ENCODE measurements around the gene CWC27. TPM values are rescaled to one million over a fixed set of nuclear protein-coding genes. Genes with fewer than 3 reads are reported as not detected.

Gene CWC27
- total and polyA plus RNA-seq, 9 of the 15 experiments (the other 6 are each of a cell fraction or from before 2014, with no cell fraction given), result 19.7 to 49.3 (median 38.3) TPM

- TF ChIP-seq DMBX1 (CRISPR knock-in tag; IDR thresholded peaks at IDR 0.05; ENCODE audit: borderline replicate concordance) (peak; percentile 63; the same call in 1 of the 2 replicates), GABPA (tag; conservative IDR thresholded peaks at IDR 0.05; ENCODE audit: low read depth) (peak; percentile 72), HEY1 (CRISPR knock-in tag; IDR thresholded peaks at IDR 0.05; ENCODE audit: borderline replicate concordance) (no peak), RBBP5 (IDR thresholded peaks at IDR 0.05; ENCODE audit: borderline replicate concordance, insufficient read depth, low read length, poor library complexity, severe bottlenecking) (peak; percentile 70), FOXA3 (CRISPR knock-in tag; conservative IDR thresholded peaks at IDR 0.05 in 1 of 2, IDR thresholded peaks at IDR 0.05 in 1 of 2) (no peak), ID3 (CRISPR knock-in tag; IDR thresholded peaks at IDR 0.05) (no peak), ID3 (tag; IDR thresholded peaks at IDR 0.05) (0 out of 2 replicates have a peak, but pooled peaks have one; percentile 16), CSDE1 (IDR thresholded peaks at IDR 0.05) (no peak), SMARCA4 (IDR thresholded peaks at IDR 0.05) (peak; percentile 69; the same call in 1 of the 2 replicates), E2F5 (CRISPR knock-in tag; IDR thresholded peaks at IDR 0.05) (0 out of 2 replicates have a peak, but pooled peaks have one; percentile 15), NR2C2 (CRISPR knock-in tag; IDR thresholded peaks at IDR 0.05) (no peak), NR2C2 (tag; IDR thresholded peaks at IDR 0.05) (peak; percentile 63), FOXP4 (CRISPR knock-in tag; IDR thresholded peaks at IDR 0.05; ENCODE audit: borderline replicate concordance) (0 out of 2 replicates have a peak, but pooled peaks have one; percentile 19), CREB3L1 (IDR thresholded peaks at IDR 0.05; ENCODE audit: borderline replicate concordance, low read depth) (peak; percentile 48; the same call in 1 of the 2 replicates), SIN3B (IDR thresholded peaks at IDR 0.05; ENCODE audit: low read depth) (no peak), TRIM24 (IDR thresholded peaks at IDR 0.05) (peak in 1 of 2 experiments; percentile 71; a peak in 3 of 4 replicates), SLC30A9 (CRISPR knock-in tag; IDR thresholded peaks at IDR 0.05) (no peak), BMI1 (IDR thresholded peaks at IDR 0.05; ENCODE audit: low read length) (no peak), U2AF1 (optimal IDR thresholded peaks at IDR 0.05; ENCODE audit: low read depth, low read length) (peak; percentile 58), ZNF583 (CRISPR knock-in tag; IDR thresholded peaks at IDR 0.05) (peak; percentile 34)
These were observed 266.8 kb downstream of the CWC27 start (continued) for GRCh38 chr5:65035211-65036206.

All from K562 (cell line).